Esophagus muscularis mucosa (tissue), 4 donors: ENCODE results near the gene LTC4S.

Source experiments
- CTCF ChIP-seq, 3 experiments: fragments of 200-600 bp in 2 of 3; fragments of 450-650 bp in 1 of 3; sonication (generic) in 2 of 3; IDR thresholded peaks; one replicate each; pipeline ENCODE4 v1.5.1; 2017 to 2019; ENCODE audit warnings: antibody characterized with exemption in 3 of 3, mild to moderate bottlenecking in 2 of 3, moderate library complexity in 1 of 3
- EP300 ChIP-seq: sonication (generic); formaldehyde crosslinking; IDR thresholded peaks from one replicate; pipeline ENCODE4 v1.6.1; 2017; ENCODE audit warnings: antibody characterized with exemption
- POLR2A ChIP-seq: fragments of 450-650 bp; IDR thresholded peaks from one replicate; pipeline ENCODE4 v1.6.1; 2017; ENCODE audit warnings: antibody characterized with exemption, moderate library complexity, mild to moderate bottlenecking, low read depth
- POLR2AphosphoS5 ChIP-seq, 2 donors: sonication (generic); formaldehyde crosslinking; IDR thresholded peaks; one replicate each; pipeline ENCODE4 v1.6.1; 2017; ENCODE audit warnings: antibody characterized with exemption in 2 of 2

- TF ChIP-seq CTCF (IDR thresholded peaks at IDR 0.05) (no peak), EP300 (no peak), POLR2A (peak; percentile 9), POLR2AphosphoS5 (IDR thresholded peaks at IDR 0.05) (peak; percentile 10 to 22)
These were observed 11.9 kb downstream of the LTC4S start for GRCh38 chr5:179805529-179806249.
